SHP77 treated with DMSO at 0.1 percent for 48 hours (cell line): ENCODE measurements around the gene SAMD4A.
"Not testable (repeated sequence)": the region's sequence is repeated elsewhere in the genome, so short reads cannot be mapped to it uniquely, and the experiment has no call there.

Source experiments
- DNase-seq: peaks from one replicate; lab custom pipeline; 2025; lab: John Stamatoyannopoulos, UW

The SAMD4A gene

GRCh38 chr14:54784060-54784459, 217.1 kb downstream of the SAMD4A start:
- DNase-seq, result no peak

- DNase-seq, result no peak
Measured at GRCh38 chr14:54784657-54785056, 217.7 kb downstream of the SAMD4A start.

- no peak for DNase-seq
Measured at GRCh38 chr14:54785136-54785777, 218.3 kb downstream of the SAMD4A start.

GRCh38 chr14:54785778-54786770, 219.1 kb downstream of the SAMD4A start:
- no peak for DNase-seq

- no peak for DNase-seq
Measured at GRCh38 chr14:54786838-54787237, 219.9 kb downstream of the SAMD4A start.

GRCh38 chr14:54787261-54787660, 220.3 kb downstream of the SAMD4A start:
- DNase-seq, result no peak

GRCh38 chr14:54788701-54789100, 221.8 kb downstream of the SAMD4A start:
- no peak for DNase-seq

- no peak for DNase-seq
Measured at GRCh38 chr14:54789166-54789565, 222.2 kb downstream of the SAMD4A start.

GRCh38 chr14:54789781-54790480, 223.0 kb downstream of the SAMD4A start:
- no peak for DNase-seq

GRCh38 chr14:54791001-54791400, 224.1 kb downstream of the SAMD4A start:
- no peak for DNase-seq

GRCh38 chr14:54792288-54792687, 225.4 kb downstream of the SAMD4A start:
- DNase-seq, result no peak

GRCh38 chr14:54794159-54794558, 227.2 kb downstream of the SAMD4A start:
- no peak for DNase-seq

- DNase-seq, result no peak
Measured at GRCh38 chr14:54794796-54795195, 227.9 kb downstream of the SAMD4A start.

GRCh38 chr14:54796961-54797360, 230.0 kb downstream of the SAMD4A start:
- no peak for DNase-seq

- no peak for DNase-seq
Measured at GRCh38 chr14:54797556-54797955, 230.6 kb downstream of the SAMD4A start.

- no peak for DNase-seq
Measured at GRCh38 chr14:54797986-54798385, 231.1 kb downstream of the SAMD4A start.

GRCh38 chr14:54798465-54799124, 231.7 kb downstream of the SAMD4A start:
- DNase-seq, result no peak

GRCh38 chr14:54801482-54801881, 234.6 kb downstream of the SAMD4A start:
- not testable (repeated sequence) for DNase-seq

GRCh38 chr14:54803396-54803795, 236.5 kb downstream of the SAMD4A start:
- DNase-seq, result no peak

GRCh38 chr14:54803926-54804537, 237.1 kb downstream of the SAMD4A start:
- no peak for DNase-seq

- no peak for DNase-seq
Measured at GRCh38 chr14:54804538-54805041, 237.7 kb downstream of the SAMD4A start.
